Smooth muscle cell (in vitro differentiated cells): ENCODE measurements around the gene CBX7. TPM values are rescaled to one million over a fixed set of nuclear protein-coding genes. Genes with fewer than 3 reads are reported as not detected.
A peak's percentile ranks its signal among the peaks of the same experiment; 100 is the strongest.
"Not testable (repeated sequence)": the region's sequence is repeated elsewhere in the genome, so short reads cannot be mapped to it uniquely, and the experiment has no call there.

Experiments
- DNase-seq: peaks from one replicate; lab custom pipeline; 2025; ENCODE audit not compliant: unreplicated experiment; lab: John Stamatoyannopoulos, UW
- H2AFZ ChIP-seq: fragments of 200-600 bp; sonication (generic); 2 replicates; pipeline ENCODE4 v1.6.0; 2016; ENCODE audit warnings: antibody characterized with exemption, low read depth, mild to moderate bottlenecking
- H3F3A ChIP-seq: fragments of 200-600 bp; sonication (generic); 2 replicates; pipeline ENCODE4 v1.6.0; 2017; ENCODE audit warnings: antibody characterized with exemption, low read depth
- H3K27ac ChIP-seq: fragments of 200-600 bp; sonication (generic); 2 replicates; pipeline ENCODE4 v1.5.1; 2016; ENCODE audit warnings: low read depth, mild to moderate bottlenecking
- H3K27me3 ChIP-seq: fragments of 200-600 bp; sonication (generic); 2 replicates; pipeline ENCODE4 v1.6.1; 2016; ENCODE audit warnings: low read depth, mild to moderate bottlenecking
- H3K36me3 ChIP-seq: fragments of 200-600 bp; sonication (generic); 2 replicates; pipeline ENCODE4 v1.5.1; 2016; ENCODE audit warnings: low read depth
- H3K4me1 ChIP-seq: fragments of 200-600 bp; sonication (generic); 2 replicates; pipeline ENCODE4 v1.5.1; 2016; ENCODE audit warnings: low read depth
- H3K4me2 ChIP-seq: fragments of 200-600 bp; sonication (generic); 2 replicates; pipeline ENCODE4 v1.6.0; 2016; ENCODE audit warnings: mild to moderate bottlenecking
- H3K4me3 ChIP-seq: fragments of 200-600 bp; sonication (generic); 2 replicates; pipeline ENCODE4 v1.5.1; 2016; ENCODE audit warnings: mild to moderate bottlenecking
- H3K79me2 ChIP-seq: fragments of 200-600 bp; sonication (generic); 2 replicates; pipeline ENCODE4 v1.6.0; 2016; ENCODE audit warnings: low read depth, mild to moderate bottlenecking
- H3K9ac ChIP-seq: fragments of 200-600 bp; sonication (generic); 2 replicates; pipeline ENCODE4 v1.6.0; 2016; ENCODE audit warnings: low read depth
- H3K9me3 ChIP-seq: fragments of 200-600 bp; sonication (generic); replicated peaks from 2 replicates; pipeline ENCODE4 v1.5.1; 2016; ENCODE audit warnings: low read depth
- H4K20me1 ChIP-seq: fragments of 200-600 bp; sonication (generic); 2 replicates; pipeline ENCODE4 v1.6.0; 2016; ENCODE audit warnings: low read depth
- CTCF ChIP-seq: fragments of 200-600 bp; sonication (generic); IDR thresholded peaks from 2 replicates; pipeline ENCODE4 v1.5.1; 2017; ENCODE audit warnings: borderline replicate concordance, mild to moderate bottlenecking, antibody characterized with exemption; ENCODE audit not compliant: insufficient read depth, poor library complexity, severe bottlenecking
- whole genome bisulfite sequencing: methylation state at CpG from one replicate; pipeline ENCODE4 v1.1.7; 2016; ENCODE audit warnings: low lambda C conversion rate; 5-methylcytosine and 5-hydroxymethylcytosine counted together
- polyA plus RNA-seq: library from polyadenylated mRNA; unstranded; fragments of >200 nt; fragmentation: Nextera tagmentation; extraction: Ambion mirVana; gene quantifications from 2 replicates; pipeline ENCODE4 v1.2.1, GENCODE V29; 2016
- total RNA-seq: library from RNA; depleted of rRNA; stranded (reverse); fragments of >200 nt; gene quantifications from 2 replicates; pipeline ENCODE4 v1.2.3, GENCODE V29; 2014

The CBX7 gene
- total and polyA plus RNA-seq, 2 experiments from 2014 or later = 0.40 to 1.7 TPM

- no peak for TF ChIP-seq CTCF
- Histone ChIP-seq H3K9ac (peak overlapping the region; percentile 83), H3K36me3 (no peaks in the 10 kb centered on the region), H2AFZ (peak overlapping the region; percentile 36), H3K79me2 (no peaks in the 10 kb centered on the region), H3K4me1 (peaks cover 35% of the 10 kb centered on the region), H3K4me2 (peak overlapping the region; percentile 63), H3K9me3 (no peaks in the 10 kb centered on the region), H3F3A (peaks cover 23% of the 10 kb centered on the region), H3K4me3 (no peak overlapping the region), H3K27me3 (no peaks in the 10 kb centered on the region), H4K20me1 (no peaks in the 10 kb centered on the region), H3K27ac (peak overlapping the region; percentile 89)
- DNase-seq = no peak
- WGBS = 17% methylated on average over 19 of the region's 22 CpGs
These were observed 22.2 kb upstream of the CBX7 start for GRCh38 chr22:39174498-39175352.

- Histone ChIP-seq H3K27ac (peak overlapping the region; percentile 89), H4K20me1 (no peaks in the 10 kb centered on the region), H3F3A (peaks cover 23% of the 10 kb centered on the region), H3K9me3 (no peaks in the 10 kb centered on the region), H3K79me2 (no peaks in the 10 kb centered on the region), H3K4me3 (no peak overlapping the region), H2AFZ (peak overlapping the region; percentile 36), H3K4me1 (peaks cover 35% of the 10 kb centered on the region), H3K27me3 (no peaks in the 10 kb centered on the region), H3K9ac (peak overlapping the region; percentile 83), H3K4me2 (peak overlapping the region; percentile 63), H3K36me3 (no peaks in the 10 kb centered on the region)
- 65% methylated on average over 11 of the region's 11 CpGs for WGBS
- no peak for DNase-seq
- TF ChIP-seq CTCF = no peak
These were observed 21.5 kb upstream of the CBX7 start for GRCh38 chr22:39173787-39174497.

- no peak for TF ChIP-seq CTCF
- Histone ChIP-seq H3K9me3 (no peaks in the 10 kb centered on the region), H3K4me3 (no peak overlapping the region), H3K27me3 (no peaks in the 10 kb centered on the region), H3K36me3 (no peaks in the 10 kb centered on the region), H3F3A (peaks cover 23% of the 10 kb centered on the region), H3K9ac (no peak overlapping the region), H3K27ac (no peak overlapping the region), H3K4me2 (no peak overlapping the region), H3K4me1 (peaks cover 35% of the 10 kb centered on the region), H4K20me1 (no peaks in the 10 kb centered on the region), H3K79me2 (no peaks in the 10 kb centered on the region), H2AFZ (no peak overlapping the region)
- 92% methylated on average over 16 of the region's 16 CpGs for WGBS
- DNase-seq = no peak
These were observed 20.7 kb upstream of the CBX7 start for GRCh38 chr22:39173050-39173706.

- not testable (repeated sequence) for H3K9ac ChIP-seq, H3K27ac ChIP-seq, H3K27me3 ChIP-seq, H3K9me3 ChIP-seq, H3K4me3 ChIP-seq, H2AFZ ChIP-seq, DNase-seq, H3K79me2 ChIP-seq, H3K36me3 ChIP-seq, H4K20me1 ChIP-seq, H3K4me2 ChIP-seq
- H3K4me1 ChIP-seq = peaks cover 35% of the 10 kb centered on the region
- peaks cover 23% of the 10 kb centered on the region for H3F3A ChIP-seq
- WGBS = 93% methylated on average over 11 of the region's 11 CpGs
These were observed 20.0 kb upstream of the CBX7 start for GRCh38 chr22:39172265-39173049.
